Smooth muscle cell (in vitro differentiated cells): ENCODE data around the gene A1BG. TPM values are rescaled to one million over a fixed set of nuclear protein-coding genes. Genes with fewer than 3 reads are reported as not detected.
A peak's percentile ranks its signal among the peaks of the same experiment; 100 is the strongest.

ENCODE experiments used
- DNase-seq: peaks from one replicate; lab custom pipeline; 2025; ENCODE audit not compliant: unreplicated experiment; lab: John Stamatoyannopoulos, UW
- H2AFZ ChIP-seq: fragments of 200-600 bp; sonication (generic); 2 replicates; pipeline ENCODE4 v1.6.0; 2016; ENCODE audit warnings: antibody characterized with exemption, low read depth, mild to moderate bottlenecking
- H3F3A ChIP-seq: fragments of 200-600 bp; sonication (generic); 2 replicates; pipeline ENCODE4 v1.6.0; 2017; ENCODE audit warnings: antibody characterized with exemption, low read depth
- H3K27ac ChIP-seq: fragments of 200-600 bp; sonication (generic); 2 replicates; pipeline ENCODE4 v1.5.1; 2016; ENCODE audit warnings: low read depth, mild to moderate bottlenecking
- H3K27me3 ChIP-seq: fragments of 200-600 bp; sonication (generic); 2 replicates; pipeline ENCODE4 v1.6.1; 2016; ENCODE audit warnings: low read depth, mild to moderate bottlenecking
- H3K36me3 ChIP-seq: fragments of 200-600 bp; sonication (generic); 2 replicates; pipeline ENCODE4 v1.5.1; 2016; ENCODE audit warnings: low read depth
- H3K4me1 ChIP-seq: fragments of 200-600 bp; sonication (generic); 2 replicates; pipeline ENCODE4 v1.5.1; 2016; ENCODE audit warnings: low read depth
- H3K4me2 ChIP-seq: fragments of 200-600 bp; sonication (generic); 2 replicates; pipeline ENCODE4 v1.6.0; 2016; ENCODE audit warnings: mild to moderate bottlenecking
- H3K4me3 ChIP-seq: fragments of 200-600 bp; sonication (generic); 2 replicates; pipeline ENCODE4 v1.5.1; 2016; ENCODE audit warnings: mild to moderate bottlenecking
- H3K79me2 ChIP-seq: fragments of 200-600 bp; sonication (generic); 2 replicates; pipeline ENCODE4 v1.6.0; 2016; ENCODE audit warnings: low read depth, mild to moderate bottlenecking
- H3K9ac ChIP-seq: fragments of 200-600 bp; sonication (generic); 2 replicates; pipeline ENCODE4 v1.6.0; 2016; ENCODE audit warnings: low read depth
- H3K9me3 ChIP-seq: fragments of 200-600 bp; sonication (generic); replicated peaks from 2 replicates; pipeline ENCODE4 v1.5.1; 2016; ENCODE audit warnings: low read depth
- H4K20me1 ChIP-seq: fragments of 200-600 bp; sonication (generic); 2 replicates; pipeline ENCODE4 v1.6.0; 2016; ENCODE audit warnings: low read depth
- WGBS: methylation state at CpG from one replicate; pipeline ENCODE4 v1.1.7; 2016; ENCODE audit warnings: low lambda C conversion rate; 5-methylcytosine and 5-hydroxymethylcytosine counted together
- polyA plus RNA-seq: library from polyadenylated mRNA; unstranded; fragments of >200 nt; fragmentation: Nextera tagmentation; extraction: Ambion mirVana; gene quantifications from 2 replicates; pipeline ENCODE4 v1.2.1, GENCODE V29; 2016
- total RNA-seq: library from RNA; depleted of rRNA; stranded (reverse); fragments of >200 nt; gene quantifications from 2 replicates; pipeline ENCODE4 v1.2.3, GENCODE V29; 2014
- TF ChIP-seq, protein P1 (sequence below): fragments of 200-600 bp; sonication (generic); IDR thresholded peaks from 2 replicates; pipeline ENCODE4 v1.5.1; 2017; ENCODE audit warnings: borderline replicate concordance, mild to moderate bottlenecking, antibody characterized with exemption; ENCODE audit not compliant: insufficient read depth, poor library complexity, severe bottlenecking

A1BG gene
- total and polyA plus RNA-seq, 2 experiments from 2014 or later = 77.8 to 133 TPM

GRCh38 chr19:58326914-58327726 lies 26.2 kb downstream of the A1BG start, which contains the start of gene ZSCAN22:
Gene ZSCAN22 (plus strand): TSS chr19:58326994. CDS start chr19:58334803, 7,809 bp downstream.
- Histone ChIP-seq H3F3A (peaks cover 6% of the 10 kb centered on the region), H3K36me3 (no peaks in the 10 kb centered on the region), H3K4me3 (peak within 1 kb of the TSS; percentile 83), H3K4me1 (peaks cover 5% of the 10 kb centered on the region), H3K9me3 (no peaks in the 10 kb centered on the region), H3K4me2 (peak within 1 kb of the TSS; percentile 92), H3K9ac (peak within 1 kb of the TSS; percentile 89), H3K27ac (peak within 1 kb of the TSS; percentile 72), H4K20me1 (peaks cover 21% of the 10 kb centered on the region), H2AFZ (peak within 1 kb of the TSS; percentile 79), H3K79me2 (peaks cover 53% of the 10 kb centered on the region), H3K27me3 (no peaks in the 10 kb centered on the region)
- TF ChIP-seq, protein P1, sequence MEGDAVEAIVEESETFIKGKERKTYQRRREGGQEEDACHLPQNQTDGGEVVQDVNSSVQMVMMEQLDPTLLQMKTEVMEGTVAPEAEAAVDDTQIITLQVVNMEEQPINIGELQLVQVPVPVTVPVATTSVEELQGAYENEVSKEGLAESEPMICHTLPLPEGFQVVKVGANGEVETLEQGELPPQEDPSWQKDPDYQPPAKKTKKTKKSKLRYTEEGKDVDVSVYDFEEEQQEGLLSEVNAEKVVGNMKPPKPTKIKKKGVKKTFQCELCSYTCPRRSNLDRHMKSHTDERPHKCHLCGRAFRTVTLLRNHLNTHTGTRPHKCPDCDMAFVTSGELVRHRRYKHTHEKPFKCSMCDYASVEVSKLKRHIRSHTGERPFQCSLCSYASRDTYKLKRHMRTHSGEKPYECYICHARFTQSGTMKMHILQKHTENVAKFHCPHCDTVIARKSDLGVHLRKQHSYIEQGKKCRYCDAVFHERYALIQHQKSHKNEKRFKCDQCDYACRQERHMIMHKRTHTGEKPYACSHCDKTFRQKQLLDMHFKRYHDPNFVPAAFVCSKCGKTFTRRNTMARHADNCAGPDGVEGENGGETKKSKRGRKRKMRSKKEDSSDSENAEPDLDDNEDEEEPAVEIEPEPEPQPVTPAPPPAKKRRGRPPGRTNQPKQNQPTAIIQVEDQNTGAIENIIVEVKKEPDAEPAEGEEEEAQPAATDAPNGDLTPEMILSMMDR = no peak
- WGBS = 1% methylated on average over 61 of the region's 62 CpGs
- peak; percentile 90 for DNase-seq

- Histone ChIP-seq H3K36me3 (no peaks in the 10 kb centered on the region), H3K9me3 (no peaks in the 10 kb centered on the region), H3K9ac (peak overlapping the region; percentile 89), H4K20me1 (peaks cover 25% of the 10 kb centered on the region), H3F3A (peaks cover 6% of the 10 kb centered on the region), H3K79me2 (peaks cover 53% of the 10 kb centered on the region), H3K4me2 (peak overlapping the region; percentile 92), H3K4me1 (peaks cover 5% of the 10 kb centered on the region), H3K27ac (no peak overlapping the region), H3K27me3 (no peaks in the 10 kb centered on the region), H3K4me3 (peak overlapping the region; percentile 83), H2AFZ (no peak overlapping the region)
- DNase-seq = no peak
- TF ChIP-seq, protein P1 = no peak
- WGBS = 13% methylated on average over 9 of the region's 9 CpGs
Observed at GRCh38 chr19:58326501-58326913, 26.8 kb downstream of the A1BG start.

GRCh38 chr19:58325311-58326022 lies 27.8 kb downstream of the A1BG start:
- H3K9me3 ChIP-seq = no peaks in the 10 kb centered on the region
- no peak overlapping the region for H3K27ac ChIP-seq
- peak overlapping the region; percentile 14 for H3K9ac ChIP-seq
- H3K79me2 ChIP-seq = peaks cover 49% of the 10 kb centered on the region
- WGBS = 87% methylated on average over 6 of the region's 6 CpGs
- H3K4me2 ChIP-seq = peak overlapping the region; percentile 92
- TF ChIP-seq, protein P1 = no peak
- H4K20me1 ChIP-seq = peaks cover 33% of the 10 kb centered on the region
- no peaks in the 10 kb centered on the region for H3K36me3 ChIP-seq
- DNase-seq = no peak
- H2AFZ ChIP-seq = no peak overlapping the region
- H3K4me3 ChIP-seq = peak overlapping the region; percentile 83
- no peaks in the 10 kb centered on the region for H3K27me3 ChIP-seq
- peaks cover 6% of the 10 kb centered on the region for H3F3A ChIP-seq
- H3K4me1 ChIP-seq = peaks cover 5% of the 10 kb centered on the region
